GM18508 (cell line): ENCODE measurements around the gene CRTC1.
"Not testable (repeated sequence)": the region's sequence is repeated elsewhere in the genome, so short reads cannot be mapped to it uniquely, and the experiment has no call there.

Source experiments
- ATAC-seq: cut with Tn5 transposase; IDR thresholded peaks from one replicate; pipeline ENCODE4 v1.9.1; 2021; ENCODE audit warnings: moderate number of reproducible peaks; ENCODE audit not compliant: insufficient read depth, unreplicated experiment

The CRTC1 gene

GRCh38 chr19:18718846-18719458 lies 35.5 kb downstream of the CRTC1 start:
- no peak for ATAC-seq

DNA sequence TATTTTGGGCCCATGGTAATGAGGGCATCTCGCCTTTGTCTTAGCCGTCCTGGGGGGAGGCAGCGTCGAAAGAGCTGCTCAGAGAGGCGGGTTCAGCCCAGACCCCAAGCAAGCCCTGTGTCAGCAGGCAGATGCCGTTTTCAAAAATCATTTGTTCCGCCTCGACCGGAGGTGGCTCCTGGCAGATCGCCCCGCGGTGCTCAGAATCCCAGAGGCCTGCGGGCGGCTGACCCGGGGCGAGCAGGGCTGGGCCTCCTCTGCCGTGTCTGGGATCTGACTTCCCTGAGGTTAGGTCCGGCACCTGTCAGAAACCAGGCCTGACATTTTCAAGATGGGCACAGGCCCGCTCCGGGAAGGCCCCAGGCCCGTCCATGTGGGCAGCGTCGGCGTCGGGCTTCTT lies 36.1 kb downstream of the CRTC1 start:
- ATAC-seq, result no peak

DNA sequence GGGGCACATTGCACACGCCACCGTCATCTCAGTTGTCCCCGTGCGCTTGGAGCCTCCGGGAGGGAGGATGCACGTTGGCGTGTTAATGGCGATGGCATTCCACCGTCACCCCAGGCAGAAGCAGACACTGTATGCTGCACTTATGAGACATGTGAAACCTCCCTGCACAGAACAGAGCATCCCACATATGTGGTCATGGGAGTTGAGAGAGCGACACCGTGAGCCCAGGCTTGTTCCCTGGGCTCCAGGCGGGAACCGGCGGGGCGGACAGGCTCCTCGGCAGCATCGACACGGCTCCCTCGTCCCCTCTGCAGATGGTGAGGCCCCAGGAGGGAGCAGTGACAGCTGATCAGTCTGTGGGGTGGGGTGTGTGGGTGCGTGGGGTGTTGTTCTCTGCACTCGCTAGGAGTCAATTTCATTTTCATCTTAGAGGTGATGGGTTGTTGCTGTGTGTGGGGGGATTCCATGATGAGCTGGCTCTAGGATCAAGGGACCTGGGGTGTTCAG lies 40.4 kb downstream of the CRTC1 start:
- ATAC-seq, result no peak

GRCh38 chr19:18725841-18726770 lies 42.6 kb downstream of the CRTC1 start:
- no peak for ATAC-seq

- ATAC-seq, result no peak
Observed at GRCh38 chr19:18726846-18727245, 43.4 kb downstream of the CRTC1 start.

GRCh38 chr19:18727602-18728001 lies 44.1 kb downstream of the CRTC1 start:
- not testable (repeated sequence) for ATAC-seq

DNA sequence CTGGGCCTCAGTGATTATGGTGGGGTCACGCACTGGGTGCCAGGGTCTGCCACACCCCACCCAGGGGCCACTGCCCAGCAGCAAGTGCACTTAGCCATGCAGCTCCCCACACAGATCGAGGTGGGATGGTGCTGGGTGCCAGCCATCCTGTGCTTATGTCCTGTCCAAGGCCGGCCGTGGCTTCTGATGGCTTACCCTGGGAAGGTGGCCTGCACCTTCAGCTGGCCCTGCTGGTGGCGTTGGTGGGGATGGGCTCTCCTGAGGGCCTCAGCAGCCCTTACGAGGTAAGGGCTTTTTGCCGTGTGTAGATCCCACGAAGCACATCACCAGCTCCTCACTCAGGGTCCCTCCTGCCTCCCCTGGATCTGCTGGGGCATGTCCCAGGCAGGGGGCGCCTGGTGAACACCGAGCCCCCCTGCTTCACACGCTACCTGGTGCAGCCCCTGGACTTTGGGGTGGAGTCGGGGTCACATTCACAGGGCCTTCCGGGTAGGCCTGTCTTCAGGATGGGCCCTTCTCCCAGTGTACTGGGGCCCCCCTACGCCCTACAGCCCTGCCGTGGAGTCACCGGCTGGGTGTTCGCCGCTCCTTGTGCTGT lies 46.6 kb downstream of the CRTC1 start:
- no peak for ATAC-seq

DNA sequence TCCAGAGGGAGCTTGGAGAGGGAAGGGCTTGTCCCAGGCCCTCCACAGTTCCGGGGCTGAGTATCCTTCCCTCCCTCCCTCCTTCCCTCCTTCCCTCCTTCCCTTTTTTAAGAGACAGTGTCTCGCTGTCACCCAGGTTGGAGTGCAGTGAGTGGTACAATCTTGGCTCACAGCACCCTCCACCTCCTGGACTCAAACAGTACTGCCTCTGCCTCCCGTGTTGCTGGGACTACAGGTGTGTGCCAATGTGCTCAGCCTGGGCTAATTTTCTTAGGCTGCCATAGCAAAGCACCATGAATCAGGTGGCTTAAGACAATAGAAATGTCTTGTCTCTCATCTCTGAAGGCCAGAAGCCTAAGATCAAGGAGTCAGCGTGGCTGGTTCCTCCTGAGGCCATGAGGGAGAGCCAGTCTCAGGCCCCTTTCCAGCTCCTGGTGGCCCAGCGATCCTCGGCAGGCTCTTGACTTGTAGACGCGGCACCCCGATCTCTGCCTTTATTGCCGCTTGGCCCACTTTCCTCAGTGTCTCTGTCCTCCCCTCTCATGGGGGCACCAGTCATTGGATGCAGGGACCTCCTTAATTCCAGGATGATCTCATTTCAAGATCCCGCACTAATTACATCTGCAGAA lies 47.5 kb downstream of the CRTC1 start:
- ATAC-seq, result no peak

DNA sequence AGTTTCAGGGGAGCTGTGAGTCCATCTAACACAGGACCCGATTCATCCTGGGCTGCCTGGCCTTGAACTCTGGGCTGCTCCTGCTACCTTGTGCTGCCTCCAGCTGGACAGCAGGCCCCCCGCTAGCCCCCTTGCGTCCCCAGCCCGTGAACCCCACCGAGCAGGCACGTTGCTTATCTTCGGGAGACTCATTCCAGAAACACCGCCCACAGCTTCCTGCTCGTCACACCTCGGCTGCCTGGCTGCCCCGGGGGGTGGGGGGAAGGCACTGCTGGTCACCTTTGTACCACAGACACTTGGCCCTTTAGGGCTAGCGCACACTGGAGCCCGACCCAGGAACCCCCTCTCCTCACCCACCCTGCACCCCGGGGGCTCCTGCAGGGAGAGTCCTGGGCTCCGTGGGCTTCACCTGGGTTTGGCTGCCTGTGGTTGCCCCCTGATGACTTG lies 48.1 kb downstream of the CRTC1 start:
- ATAC-seq, result no peak

DNA sequence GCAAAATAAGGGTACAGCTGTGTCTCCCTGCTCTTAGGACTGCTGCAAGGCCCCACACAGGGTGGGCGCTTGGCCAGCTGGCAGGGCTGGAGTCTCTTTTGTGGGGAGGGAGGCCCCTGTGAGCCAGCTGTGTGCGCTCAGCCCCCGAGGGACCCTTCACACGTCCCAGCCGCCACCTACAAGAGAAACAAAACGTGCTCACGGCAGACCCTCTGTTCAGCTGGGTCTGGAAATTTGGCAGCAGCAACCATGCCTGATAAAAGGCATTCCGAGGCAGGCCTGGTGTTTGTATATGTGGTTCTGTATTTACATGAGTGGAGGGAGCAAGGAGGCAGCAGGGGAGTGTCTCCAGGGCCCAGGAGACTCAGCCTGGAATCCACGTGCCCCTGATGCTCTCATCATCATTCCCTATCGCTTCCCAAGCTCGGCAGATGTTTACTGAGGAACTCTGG lies 49.7 kb downstream of the CRTC1 start:
- no peak for ATAC-seq

DNA sequence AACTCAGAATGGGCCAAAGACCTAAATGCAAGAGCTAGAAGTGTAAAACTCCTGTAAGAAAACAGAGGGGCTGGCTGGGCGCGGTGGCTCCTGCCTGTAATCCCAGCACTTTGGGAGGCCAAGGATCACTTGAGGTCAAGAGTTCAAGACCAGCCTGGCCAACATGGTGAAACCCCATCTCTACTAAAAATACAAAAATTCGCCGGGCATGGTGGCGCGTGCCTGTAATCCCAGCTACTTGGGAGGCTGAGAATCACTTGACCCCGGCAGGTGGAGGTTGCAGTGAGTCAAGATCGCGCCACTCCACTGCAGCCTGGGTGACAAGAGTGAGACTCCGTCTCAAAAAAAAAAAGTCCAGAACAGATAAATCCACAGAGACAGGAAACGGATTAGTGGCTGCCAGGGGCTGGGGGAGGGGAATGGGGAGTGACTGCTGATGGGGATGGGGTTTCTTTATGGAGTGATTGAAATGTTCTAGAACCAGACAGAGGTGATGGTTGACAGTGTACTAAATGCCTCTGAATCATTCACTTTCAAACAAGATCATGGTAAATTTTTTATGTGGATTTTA lies 50.4 kb downstream of the CRTC1 start:
- not testable (repeated sequence) for ATAC-seq

DNA sequence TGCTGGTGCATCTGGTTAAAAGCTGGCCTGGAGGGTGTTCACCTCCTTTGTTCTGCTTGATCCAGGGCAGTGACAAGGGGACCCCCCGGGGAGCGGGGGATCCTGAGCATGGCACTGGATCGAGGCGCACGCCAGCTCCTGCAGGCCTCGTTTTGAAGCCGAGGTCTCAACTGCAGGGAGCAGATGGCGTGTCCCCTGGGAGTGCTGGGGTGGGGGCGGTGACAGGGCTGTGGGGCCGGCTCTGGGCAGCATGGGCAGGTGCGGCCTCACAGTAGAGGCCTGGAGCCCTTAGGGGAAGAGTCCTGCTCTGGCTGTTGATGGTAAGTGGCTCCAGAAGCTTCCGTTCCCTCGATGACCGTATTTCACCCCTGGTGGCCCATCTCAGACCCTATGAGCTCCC lies 51.8 kb downstream of the CRTC1 start:
- ATAC-seq, result no peak

GRCh38 chr19:18735752-18736151 lies 52.3 kb downstream of the CRTC1 start:
- ATAC-seq, result no peak

DNA sequence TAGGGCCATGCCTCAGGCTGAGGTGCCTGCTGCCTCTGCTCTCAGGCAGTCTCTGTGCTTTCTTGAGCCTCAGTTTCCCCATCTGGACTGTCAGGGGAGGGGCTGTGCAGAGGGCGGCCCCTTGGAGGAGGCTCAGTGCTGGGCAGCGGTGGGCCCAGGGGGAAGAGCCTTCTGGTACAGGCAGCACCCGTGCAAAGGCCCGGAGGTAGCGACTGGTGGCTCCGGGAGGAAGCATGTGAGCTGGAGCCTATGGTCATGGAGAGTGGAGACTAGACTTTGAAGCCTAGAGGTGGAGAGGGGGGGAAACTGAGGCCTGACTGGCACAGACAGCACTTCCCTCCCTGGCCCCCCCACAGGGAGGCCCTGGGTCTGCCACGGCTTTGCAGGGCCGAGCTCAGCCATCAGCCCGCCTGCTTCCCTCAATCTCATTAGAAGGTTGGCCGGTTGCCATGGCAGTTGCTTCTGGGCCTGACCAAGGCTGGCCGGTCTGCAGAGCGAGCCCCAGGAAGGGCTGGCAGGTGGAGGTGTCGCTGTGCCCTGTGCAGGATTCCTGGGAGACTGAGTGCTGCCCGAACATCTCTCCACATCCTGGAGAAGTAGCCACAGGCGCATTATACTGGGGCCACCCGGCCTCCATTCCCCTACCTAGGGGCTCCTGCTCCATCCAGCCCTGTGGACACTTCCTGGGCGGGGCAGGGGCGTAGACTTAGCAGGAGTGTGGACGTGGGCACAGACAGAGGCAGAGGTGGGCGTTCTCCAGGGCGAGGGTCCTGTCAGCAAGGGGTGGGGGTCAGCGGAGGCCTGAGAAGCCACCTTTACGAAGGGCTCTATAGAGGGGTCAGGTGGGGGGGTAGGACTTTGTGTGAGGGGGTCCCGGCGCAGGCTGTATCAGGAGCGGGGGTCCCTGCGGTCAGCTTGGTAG lies 53.2 kb downstream of the CRTC1 start:
- ATAC-seq, result no peak

- ATAC-seq, result no peak
Observed at GRCh38 chr19:18737337-18737953, 54.0 kb downstream of the CRTC1 start.

DNA sequence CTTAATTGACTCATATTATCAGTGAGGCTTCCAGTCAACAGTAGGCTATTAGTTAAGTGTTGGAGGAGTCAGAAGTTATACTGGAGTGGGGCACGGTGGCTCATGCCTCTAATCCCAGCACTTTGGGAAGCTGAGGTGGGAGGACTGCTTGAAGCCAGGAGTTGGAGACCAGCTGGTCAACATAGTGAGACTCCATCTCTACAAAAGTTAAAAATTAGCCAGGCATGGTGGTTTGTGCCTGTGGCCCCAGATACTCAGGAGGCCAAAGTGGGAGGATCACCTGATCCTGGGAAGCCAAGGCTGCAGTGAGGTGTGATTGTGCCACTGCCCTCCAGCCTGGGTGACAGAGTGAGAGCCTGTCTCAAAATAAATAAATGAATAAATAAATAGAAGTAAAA lies 54.5 kb downstream of the CRTC1 start:
- no peak for ATAC-seq

- ATAC-seq, result no peak
Observed at GRCh38 chr19:18738961-18739690, 55.6 kb downstream of the CRTC1 start.
